ENCODE data around the gene CD79A.

The CD79A gene

DNA sequence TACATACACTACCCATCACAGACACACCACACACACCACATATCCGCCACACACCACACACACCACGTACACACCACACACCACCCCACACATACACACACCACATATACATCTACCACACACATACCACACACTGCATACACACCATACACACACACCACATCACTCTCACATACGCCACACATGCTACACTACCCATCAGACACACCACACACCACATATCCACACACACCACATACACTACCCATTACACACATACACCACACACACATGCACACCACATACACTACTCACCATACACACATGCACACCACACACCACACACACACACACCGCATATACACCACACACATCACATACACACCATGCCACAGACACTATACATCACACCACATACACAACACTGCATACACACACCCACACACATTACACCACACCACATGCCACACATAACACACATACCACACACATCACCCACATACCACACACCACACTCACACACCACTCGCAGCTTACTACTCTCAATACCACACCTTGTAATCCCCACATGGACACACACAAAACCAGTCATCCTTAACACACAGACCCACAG lies 41.7 kb downstream of the CD79A start:
- no peak for DNase-seq (ENCODE audit: low read depth in 2 of 2)

DNA sequence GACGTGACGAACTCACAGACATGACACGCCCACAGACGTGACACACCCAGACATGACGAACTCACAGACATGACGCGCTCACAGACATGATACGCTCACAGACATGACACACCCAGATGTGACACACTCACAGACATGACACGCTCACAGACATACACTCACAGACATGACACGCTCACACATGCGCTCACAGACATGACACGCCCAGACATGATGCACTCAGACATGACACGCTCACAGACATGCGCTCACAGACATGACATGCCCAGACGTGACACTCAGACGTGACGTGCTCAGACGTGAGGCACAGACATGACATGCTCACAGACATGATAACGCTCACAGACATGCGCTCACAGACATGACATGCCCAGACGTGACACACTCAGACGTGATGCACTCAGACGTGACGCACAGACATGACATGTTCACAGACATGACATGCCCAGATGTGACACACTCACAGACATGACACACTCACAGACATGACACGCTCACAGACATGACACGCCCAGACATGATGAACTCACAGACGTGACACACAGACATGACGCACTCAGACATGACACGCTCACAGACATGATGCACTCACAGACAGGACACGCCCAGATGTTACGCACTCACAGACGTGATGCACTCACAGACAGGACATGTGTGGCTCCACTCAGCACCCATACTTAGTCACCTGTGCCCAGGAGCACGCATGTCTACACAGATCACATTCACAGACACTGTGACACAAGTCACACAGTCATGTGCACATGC lies 43.1 kb downstream of the CD79A start:
- DNase-seq (ENCODE audit: low read depth in 2 of 2), result no peak

DNA sequence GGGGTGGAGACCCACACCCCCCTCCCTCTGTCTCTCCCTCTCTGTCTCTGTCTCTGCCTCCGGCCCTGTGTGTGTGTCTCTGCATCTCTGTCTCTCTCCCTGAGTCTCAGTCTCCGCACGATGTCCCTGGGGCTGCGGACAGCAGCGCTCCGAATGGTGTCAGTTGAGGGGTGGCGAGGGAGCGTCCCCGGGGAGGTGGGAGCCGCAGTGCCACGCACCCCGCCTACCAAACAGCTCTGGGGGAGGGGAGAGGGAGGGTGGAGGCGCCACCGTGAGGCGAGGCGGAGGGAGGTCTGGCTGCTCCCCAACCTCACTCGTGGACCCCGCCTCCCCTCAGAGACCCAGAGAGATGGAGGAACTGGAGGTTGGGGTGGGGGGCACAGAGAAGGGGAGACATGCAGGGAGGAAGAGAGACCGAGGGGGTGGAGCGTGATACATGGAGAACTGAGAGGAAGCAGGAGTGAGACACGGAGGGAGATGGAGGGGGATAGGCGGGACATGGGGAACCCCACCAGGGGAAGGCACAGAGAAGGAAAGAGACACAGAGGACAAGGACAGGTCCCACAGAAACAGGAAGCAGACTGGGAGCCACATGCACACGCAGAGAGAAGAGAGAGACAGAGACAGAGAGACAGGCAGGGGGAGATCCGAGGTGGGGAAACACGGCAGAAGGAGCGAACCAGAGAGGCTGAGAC lies 44.0 kb downstream of the CD79A start:
- DNase-seq (ENCODE audit: low read depth in 2 of 2), result no peak

DNA sequence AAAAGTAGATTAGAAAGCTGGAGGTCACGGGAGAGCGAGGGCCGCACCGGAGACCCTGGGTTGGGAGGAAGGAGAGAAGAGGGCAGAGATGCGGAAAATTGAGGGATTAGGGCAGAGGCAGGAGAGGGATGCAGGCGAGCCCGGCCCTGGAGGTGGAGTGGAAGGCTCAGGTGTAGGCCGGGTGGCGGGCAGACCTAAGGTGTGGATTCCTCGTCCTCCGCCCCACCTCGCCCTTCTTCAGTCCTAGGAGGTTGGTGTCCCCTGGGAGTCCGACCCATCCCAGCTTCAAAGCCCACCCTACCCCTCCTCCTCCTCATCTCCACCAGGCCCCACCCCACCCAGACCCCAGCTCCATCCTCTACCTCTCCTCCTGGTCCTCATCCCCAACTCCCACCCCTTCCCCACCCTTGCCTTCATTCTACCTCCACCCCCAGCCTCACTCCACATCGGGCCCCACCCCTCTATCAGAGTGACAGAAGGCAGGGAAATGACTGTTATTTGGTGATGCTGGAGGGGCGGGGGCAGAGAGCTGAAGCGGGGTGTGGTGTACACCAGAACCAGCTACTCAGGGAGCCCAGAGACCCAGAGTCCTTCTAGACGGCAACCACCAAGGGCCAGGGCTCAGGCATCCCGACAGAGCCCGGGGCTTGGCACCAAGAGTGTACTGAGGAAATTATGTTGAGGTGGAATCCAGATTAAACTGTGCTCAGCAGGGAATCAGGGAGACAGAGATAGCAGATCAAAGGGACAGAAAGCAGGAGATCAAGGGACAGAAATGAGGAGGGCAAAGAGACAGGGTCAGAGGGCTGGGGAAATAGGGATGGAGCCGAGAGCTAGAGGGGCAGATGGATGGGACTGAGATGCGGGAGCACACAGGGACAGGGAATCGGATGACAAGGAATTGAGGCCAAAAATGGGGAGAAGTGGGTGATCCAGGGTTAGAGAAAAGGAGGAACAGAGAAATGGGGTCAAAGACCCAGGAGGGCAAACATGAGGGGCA lies 44.8 kb downstream of the CD79A start:
- no peak for DNase-seq (ENCODE audit: low read depth in 2 of 2)

DNA sequence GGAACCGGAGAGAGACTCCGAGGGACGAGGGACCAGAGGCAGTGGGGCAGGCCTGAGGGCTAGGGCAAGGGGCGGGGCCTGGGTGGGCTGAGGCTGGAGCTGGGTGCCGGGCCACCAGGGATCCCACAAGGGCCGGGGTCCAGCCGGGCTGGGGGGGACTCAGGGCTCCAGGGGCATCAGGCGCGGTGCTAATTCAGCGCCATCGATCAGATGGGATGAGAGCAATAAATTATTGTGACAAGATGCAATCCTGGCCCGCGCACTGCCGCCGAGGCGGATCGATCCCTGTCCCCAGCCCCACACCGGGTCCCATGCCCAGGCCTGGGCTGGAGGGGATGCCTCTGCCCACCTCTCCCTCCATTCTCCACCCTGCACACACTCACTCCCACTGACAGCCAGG lies 45.5 kb downstream of the CD79A start:
- no peak for DNase-seq (ENCODE audit: low read depth in 2 of 2)

DNA sequence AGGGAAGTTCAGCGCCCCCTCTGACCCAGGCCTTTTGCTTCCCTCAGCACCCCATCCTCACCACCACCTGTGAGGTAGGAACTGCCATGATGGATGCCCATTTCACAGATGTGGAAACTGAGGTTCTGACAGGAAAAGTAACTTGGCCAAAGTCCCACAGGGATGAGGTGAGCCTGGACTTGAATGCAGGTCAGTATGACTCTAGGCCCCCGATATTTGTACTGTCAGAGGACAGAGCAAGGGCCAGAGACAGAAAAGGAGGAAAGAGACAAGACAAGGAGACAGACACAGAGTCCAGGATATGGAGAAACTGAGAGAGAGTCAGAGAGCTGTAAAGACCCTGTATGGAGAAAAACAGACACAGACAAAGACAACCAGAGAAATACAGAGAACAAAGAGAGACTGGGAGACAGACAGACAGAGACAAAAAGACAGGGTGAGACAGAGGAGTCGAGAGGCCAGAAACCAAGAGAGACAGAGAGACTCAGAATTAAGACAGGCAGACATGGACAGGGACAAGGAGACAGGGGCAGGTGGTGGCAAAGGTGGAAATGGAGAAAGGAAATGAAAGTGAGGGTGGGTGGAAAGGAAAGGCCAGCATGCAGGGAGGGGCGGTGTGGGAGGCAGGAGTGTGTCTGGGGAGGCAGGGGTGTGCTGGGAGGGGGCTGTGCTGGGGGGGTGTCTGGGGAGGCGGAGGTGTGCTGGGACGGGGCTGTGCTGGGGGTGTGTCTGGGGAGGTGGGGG lies 46.1 kb downstream of the CD79A start:
- no peak for DNase-seq (ENCODE audit: low read depth in 2 of 2)

DNA sequence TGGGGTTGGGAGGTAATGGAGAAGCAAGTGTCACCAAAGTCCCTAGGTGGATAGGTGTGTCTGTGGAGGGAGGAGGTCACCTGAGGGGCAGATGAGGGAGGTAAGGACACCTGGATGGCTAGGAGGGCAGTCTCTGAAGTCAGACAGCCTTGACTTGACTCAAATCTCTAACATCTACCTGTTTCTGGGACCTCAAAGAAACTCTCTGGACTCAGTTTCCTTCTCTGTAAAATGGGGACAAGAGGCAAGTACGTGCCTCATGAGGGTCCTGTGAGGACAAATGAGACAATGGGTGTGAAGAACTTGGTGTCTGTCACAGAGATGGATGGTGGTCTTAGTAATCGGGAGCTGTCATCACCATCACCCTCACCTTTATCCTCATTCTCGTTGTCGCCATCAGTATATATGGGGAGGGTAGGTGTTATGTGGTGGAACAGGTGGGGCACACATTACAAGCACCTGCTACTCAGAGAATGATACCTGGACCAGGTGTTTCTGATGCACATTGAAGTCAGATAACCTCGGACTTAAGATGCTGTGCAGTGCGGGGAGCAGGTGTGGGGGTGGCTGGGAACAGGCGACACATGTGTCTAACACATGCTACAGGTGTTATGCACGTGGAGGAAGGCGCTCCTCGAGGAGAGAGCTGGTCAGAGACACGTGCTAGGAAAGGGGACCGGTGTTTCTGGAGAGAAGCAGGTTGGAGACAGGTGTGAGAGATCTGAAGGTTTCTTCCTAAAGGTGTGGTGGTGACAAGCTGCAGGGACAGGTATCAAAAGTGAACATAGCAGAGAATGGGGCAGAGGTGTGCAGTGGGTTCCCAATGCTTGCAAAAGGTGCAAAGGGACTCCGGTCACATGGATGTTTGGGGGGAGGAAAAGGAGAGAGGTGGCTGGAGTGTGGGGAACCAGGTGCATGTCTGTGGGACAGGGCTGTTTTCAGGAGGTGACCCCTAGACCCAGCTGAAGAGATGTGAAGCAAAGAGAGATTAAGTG lies 47.4 kb downstream of the CD79A start:
- no peak for DNase-seq (ENCODE audit: low read depth in 2 of 2)

DNA sequence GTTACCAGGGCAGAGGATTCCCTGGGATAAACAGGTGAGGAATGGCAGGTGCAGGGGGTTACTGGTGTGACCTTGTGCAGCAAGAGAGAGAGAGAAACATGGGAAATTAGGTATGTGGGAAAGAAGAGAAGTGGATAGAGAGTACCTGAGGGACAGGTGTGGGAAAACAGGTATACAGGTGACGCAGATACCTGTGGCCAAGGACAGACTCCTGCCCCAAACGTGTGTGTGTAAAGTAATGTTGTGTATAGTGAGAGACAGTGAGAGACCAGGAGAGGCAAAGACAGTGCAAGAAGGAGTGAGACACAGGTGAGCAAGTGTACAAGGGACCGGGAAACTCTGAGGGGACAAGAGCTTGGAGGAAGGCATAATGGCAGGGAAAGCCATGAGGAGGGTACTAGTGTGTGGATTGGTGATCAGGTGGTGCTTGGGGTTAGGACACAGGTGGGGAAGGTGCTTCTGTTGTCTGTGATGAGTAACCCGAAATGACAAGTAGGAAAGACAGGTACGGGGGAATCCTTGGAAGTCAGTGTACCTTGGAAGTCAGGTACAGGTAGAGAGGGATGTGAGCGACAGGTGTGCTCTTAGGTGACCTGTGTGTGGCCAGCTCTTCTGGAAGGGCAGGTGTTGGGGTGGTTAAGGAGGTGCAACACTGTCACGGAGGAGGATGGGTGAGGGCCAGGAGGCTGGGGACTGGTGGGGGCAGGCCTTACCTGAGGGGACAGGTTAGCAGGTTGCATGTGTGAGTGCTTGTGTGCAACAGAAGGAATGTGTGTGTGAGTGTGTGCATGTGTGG lies 48.3 kb downstream of the CD79A start:
- no peak for DNase-seq (ENCODE audit: low read depth in 2 of 2)

DNA sequence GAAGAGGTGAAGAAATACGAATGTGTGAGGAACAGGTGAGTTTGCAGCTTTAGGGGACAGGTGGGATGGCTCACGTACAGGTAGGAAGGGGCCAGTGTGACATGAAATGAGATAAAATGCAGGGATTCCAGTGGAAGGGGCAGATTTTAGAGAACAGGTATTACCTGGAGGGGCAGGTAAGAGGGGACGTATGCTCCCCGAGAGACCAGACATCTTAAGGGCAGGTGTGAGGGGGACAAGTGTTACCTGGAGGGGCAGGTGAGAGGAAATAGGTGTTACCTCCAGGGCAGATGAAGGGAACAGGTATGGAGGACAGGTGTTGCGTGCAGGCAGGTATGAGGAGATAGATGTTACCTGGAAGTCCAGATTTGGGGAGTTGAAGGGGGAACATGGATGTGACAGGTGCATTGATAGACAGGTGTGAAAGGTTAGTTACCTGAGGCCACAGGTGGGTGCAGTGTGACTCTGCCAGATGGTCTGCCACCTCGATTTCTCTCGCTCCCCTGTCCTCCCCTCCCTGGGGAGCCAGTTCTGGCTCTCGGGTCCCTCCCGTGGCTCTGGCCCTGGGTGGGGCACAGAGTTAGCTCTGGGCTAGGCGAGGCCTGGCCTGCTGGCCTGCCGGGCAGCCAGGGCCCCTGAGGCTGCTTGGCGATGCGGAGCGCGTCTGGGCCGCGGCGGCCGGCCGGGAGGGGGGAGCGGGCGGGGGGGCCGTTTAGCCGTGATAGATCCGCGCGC lies 49.1 kb downstream of the CD79A start:
- no peak for DNase-seq (ENCODE audit: low read depth in 2 of 2)

DNA sequence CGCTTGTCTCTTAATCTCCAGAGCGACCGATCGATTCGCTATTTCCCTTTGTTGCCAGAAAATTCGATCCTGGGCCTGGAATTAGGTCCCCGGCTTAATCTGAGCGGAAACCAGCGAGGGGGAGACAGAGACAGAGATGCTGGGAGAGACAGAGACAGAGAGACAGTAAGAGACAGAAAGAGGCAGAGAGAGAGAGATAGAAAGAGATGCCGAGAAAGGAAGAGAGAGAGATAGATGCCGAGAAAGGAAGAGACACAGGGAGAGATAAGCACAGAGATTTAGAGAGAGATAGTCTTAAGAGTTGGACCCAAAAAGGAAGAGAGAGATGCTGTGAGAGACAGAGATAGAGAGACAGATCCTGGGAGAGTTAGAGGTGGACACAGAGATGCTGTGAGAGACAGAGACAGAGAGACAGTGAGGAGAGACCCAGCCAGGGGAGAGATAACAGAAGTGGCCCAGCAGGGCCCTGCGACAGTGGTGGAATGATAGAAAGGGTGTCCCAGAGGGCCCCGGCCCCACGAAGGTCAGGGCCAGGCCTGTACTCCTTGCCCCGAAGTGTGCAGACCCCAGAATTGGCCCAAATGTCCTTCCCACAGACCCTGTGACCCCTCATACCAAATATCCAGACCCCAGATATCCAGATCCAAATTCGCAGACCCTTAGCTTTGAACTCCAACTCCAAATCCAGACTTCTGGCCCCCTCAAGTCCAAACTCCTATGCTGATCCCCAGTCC lies 49.9 kb downstream of the CD79A start:
- no peak for DNase-seq (ENCODE audit: low read depth in 2 of 2)

DNA sequence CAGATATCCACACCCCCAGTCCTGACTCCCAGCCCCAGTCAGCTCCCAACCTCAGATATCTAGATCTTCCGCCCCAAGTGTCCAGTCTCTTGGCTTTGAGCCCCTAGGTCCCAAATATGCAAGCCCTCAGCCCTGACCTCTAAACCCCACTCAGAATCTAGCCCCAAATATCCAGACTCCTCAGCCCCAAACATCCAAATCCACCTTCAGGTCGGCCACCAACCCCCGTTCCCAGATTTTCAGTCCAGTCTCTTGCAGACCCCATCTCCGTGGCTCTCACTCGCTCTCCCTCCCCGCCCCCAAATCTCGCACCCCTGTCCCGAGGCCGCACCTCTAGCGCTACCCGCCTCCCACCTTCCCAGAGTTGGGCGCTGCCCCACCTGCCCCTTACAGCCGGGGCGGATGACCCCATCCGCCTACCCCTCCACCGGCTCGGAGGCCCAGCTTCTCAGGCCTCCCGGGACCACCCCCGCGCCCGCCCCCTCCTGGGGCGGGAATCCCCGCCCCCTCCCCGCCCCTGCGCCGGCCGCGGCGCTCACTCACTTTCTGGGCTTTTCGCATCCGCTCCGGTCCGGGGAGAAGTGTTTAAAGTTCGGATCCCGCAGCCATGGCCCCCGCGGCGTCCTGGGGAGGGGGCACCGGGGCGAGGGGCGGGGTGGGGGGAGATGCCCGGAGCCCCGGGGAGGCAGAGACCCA lies 50.6 kb downstream of the CD79A start:
- no peak for DNase-seq (ENCODE audit: low read depth in 2 of 2)

DNA sequence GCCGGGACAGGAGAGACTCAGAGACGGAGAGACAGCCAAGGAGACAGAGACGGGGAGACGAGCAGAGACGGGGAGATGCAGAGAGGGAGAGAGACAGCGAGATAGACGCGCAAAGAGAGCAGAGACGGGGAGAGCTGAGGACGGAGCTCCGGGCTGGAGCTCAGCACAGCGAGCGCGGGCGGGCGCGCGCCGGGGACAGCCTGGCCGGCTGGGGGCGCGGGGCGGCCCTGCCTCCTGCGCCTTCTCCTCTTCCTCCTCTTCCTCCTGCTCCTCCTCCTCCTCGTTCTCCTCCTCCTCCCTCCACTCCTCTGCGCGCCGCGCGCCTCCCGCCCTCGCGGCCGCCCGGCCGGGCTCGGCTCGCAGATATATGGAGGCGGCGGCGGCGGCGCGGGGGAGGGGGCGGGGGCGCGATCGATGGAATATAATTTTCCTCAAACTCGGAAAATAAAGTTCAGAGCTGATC lies 51.2 kb downstream of the CD79A start, which contains the start of gene ERFL:
Gene ERFL (minus strand): TSS at position 229 of the 463 bp plus-strand sequence. CDS start 15,530 bp downstream, outside the sequence.
- no peak for DNase-seq (ENCODE audit: low read depth in 2 of 2)

DNA sequence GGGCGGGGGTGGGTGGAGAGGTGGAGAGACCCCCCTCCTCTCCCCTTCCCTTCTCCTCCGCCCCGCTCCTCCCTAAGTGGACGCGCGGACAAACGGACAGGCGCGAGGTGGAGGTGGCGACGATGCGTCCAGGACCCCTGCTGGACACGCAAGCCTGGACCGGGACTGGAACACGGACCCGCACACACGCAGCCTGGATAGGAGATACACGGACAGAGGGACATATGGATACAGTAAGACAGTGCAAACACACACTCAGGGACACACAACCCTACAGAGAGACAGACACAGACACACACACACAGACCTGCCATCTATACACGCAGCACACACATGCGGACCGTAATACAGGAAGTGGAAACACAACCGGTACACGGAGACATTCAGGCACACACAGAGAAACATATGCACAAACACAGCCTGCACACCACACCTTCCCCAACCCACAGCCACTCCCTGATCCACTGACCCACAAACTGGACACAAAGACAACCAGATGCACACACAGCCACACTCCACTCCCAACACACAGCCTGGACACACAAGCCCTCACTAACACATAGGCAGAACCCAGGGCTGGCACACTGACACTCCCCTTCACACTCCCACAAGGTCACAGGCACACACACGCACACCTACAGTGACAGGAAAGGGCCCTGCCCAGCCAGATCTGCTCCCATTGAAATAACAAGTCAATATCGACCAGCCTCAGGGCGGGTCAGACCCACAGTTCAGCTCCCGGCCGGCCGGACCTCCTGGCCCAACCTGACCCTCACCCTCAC lies 51.9 kb downstream of the CD79A start:
- no peak for DNase-seq (ENCODE audit: low read depth in 2 of 2)

DNA sequence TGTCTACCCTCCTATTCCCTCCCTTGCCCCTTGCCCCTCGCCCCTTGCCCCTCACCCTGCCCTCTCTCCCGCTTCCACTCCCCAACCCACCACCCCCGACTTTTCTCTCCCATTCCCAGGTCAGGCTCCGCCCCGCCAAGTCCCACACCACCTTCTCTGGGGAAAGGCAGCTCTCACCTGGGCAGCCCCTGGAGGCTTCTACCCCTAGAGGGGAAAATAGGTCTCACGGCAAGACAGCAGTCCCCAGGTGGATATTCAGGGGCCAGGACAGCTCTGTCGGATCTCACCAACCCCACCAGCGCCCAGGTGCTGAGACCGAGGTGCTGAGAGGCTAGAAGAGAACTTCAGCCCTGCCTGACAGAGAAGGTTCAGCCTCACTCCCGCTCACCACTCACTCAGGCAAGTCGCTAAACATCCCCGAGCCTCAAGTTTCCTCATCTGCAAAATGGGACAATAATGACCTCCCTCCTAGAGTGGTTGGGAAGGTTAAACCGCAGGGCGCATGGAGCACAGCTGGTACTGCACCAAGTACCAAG lies 52.5 kb downstream of the CD79A start:
- no peak for DNase-seq (ENCODE audit: low read depth in 2 of 2)

DNA sequence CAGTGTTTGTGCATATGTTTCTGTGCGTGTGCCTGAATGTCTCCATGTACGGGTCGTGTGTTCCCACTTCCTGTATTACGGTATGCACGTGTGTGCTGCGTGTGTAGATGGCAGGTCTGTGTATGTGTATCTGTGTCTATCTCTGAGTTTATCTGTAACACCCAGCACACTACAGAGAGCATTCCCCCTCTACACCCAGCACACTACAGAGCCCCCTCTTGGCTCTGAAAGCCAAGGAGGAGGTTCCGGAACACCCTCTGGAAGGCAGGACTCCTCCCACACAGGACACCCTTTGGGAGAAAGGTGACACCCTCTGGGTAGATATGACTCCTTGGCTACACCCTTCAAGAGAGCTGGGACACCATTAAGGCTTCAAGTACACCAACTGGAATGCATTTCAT lies 53.2 kb downstream of the CD79A start:
- DNase-seq (ENCODE audit: low read depth in 2 of 2), result no peak
